ENCODE results near the gene DDIT4.

Gene DDIT4

GRCh38 chr10:72245949-72246525 is 27.7 kb upstream of the DDIT4 start:
- Histone ChIP-seq H3K27ac (peak overlapping the region in 14 of 21 experiments; percentile 6 to 84 (median 46)), H3K4me3 (no peak overlapping the region)

GRCh38 chr10:72248468-72249151 is 25.1 kb upstream of the DDIT4 start:
- H3K4me3 ChIP-seq: peak overlapping the region in 3 of 7 experiments; percentile 5 to 19 (median 6)

GRCh38 chr10:72249176-72249862 is 24.4 kb upstream of the DDIT4 start:
- peak overlapping the region in 1 of 7 experiments; percentile 5 for H3K4me3 ChIP-seq
- H3K27ac ChIP-seq: peak overlapping the region in 20 of 21 experiments; percentile 53 to 91 (median 78)

More at GRCh38 chr10:72248468-72249151, 25.1 kb upstream of the DDIT4 start:
- peak overlapping the region; percentile 24 to 91 (median 78) for H3K27ac ChIP-seq

GRCh38 chr10:72250666-72251065 is 23.1 kb upstream of the DDIT4 start:
- Histone ChIP-seq H3K27ac (peak overlapping the region in 10 of 21 experiments; percentile 0 to 84 (median 48)), H3K4me3 (no peak overlapping the region)

GRCh38 chr10:72251635-72252034 is 22.1 kb upstream of the DDIT4 start:
- Histone ChIP-seq H3K4me3 (no peak overlapping the region), H3K27ac (peak overlapping the region in 2 of 21 experiments; percentile 83 to 86)

- H3K4me3 ChIP-seq: no peak overlapping the region
Measured at GRCh38 chr10:72252972-72253371, 20.8 kb upstream of the DDIT4 start.

GRCh38 chr10:72253578-72253977 is 20.1 kb upstream of the DDIT4 start:
- Histone ChIP-seq H3K27ac (peak overlapping the region in 16 of 21 experiments; percentile 15 to 90 (median 68)), H3K4me3 (no peak overlapping the region)

More at GRCh38 chr10:72252972-72253371, 20.8 kb upstream of the DDIT4 start:
- H3K27ac ChIP-seq: peak overlapping the region in 13 of 21 experiments; percentile 15 to 90 (median 68)

GRCh38 chr10:72254813-72255568 is 18.7 kb upstream of the DDIT4 start:
- Histone ChIP-seq H3K27ac (peak overlapping the region; percentile 28 to 90 (median 74)), H3K4me3 (peak overlapping the region in 1 of 7 experiments; percentile 9)

GRCh38 chr10:72255977-72256729 is 17.6 kb upstream of the DDIT4 start:
- Histone ChIP-seq H3K27ac (peak overlapping the region in 14 of 21 experiments; percentile 15 to 90 (median 82)), H3K4me3 (no peak overlapping the region)

GRCh38 chr10:72257051-72257892 is 16.5 kb upstream of the DDIT4 start:
- peak overlapping the region in 15 of 21 experiments; percentile 7 to 90 (median 63) for H3K27ac ChIP-seq
- no peak overlapping the region for H3K4me3 ChIP-seq

- Histone ChIP-seq H3K4me3 (no peak overlapping the region), H3K27ac (peak overlapping the region in 16 of 21 experiments; percentile 28 to 96 (median 90))
Measured at GRCh38 chr10:72258617-72259016, 15.1 kb upstream of the DDIT4 start.

GRCh38 chr10:72259491-72260238 is 14.1 kb upstream of the DDIT4 start:
- no peak overlapping the region for H3K4me3 ChIP-seq
- H3K27ac ChIP-seq: peak overlapping the region in 20 of 21 experiments; percentile 74 to 96 (median 88)

- peak overlapping the region; percentile 16 to 45 (median 38) for H3K4me3 ChIP-seq
- peak overlapping the region in 20 of 21 experiments; percentile 74 to 96 (median 88) for H3K27ac ChIP-seq
Measured at GRCh38 chr10:72260239-72260975, 13.3 kb upstream of the DDIT4 start.

- Histone ChIP-seq H3K27ac (peak overlapping the region; percentile 43 to 96 (median 88)), H3K4me3 (peak overlapping the region; percentile 16 to 45 (median 38))
Measured at GRCh38 chr10:72260976-72261783, 12.5 kb upstream of the DDIT4 start.

- Histone ChIP-seq H3K27ac (peak overlapping the region in 19 of 21 experiments; percentile 74 to 96 (median 88)), H3K4me3 (no peak overlapping the region)
Measured at GRCh38 chr10:72261784-72262404, 11.8 kb upstream of the DDIT4 start.
